Neuronal stem cell (in vitro differentiated cells): Measurements from ENCODE around the gene GLIPR1L2. TPM values are rescaled to one million over a fixed set of nuclear protein-coding genes. Genes with fewer than 3 reads are reported as not detected.
"Not testable (repeated sequence)": the region's sequence is repeated elsewhere in the genome, so short reads cannot be mapped to it uniquely, and the experiment has no call there.

Source experiments
- DNase-seq: peaks from one replicate; pipeline ENCODE4 v3.0.0-alpha.2; 2013; ENCODE audit warnings: low spot score
- H2AFZ ChIP-seq: one replicate; pipeline ENCODE4 v1.6.1; 2013; ENCODE audit warnings: mild to moderate bottlenecking, low read length, inconsistent platforms
- H2AK5ac ChIP-seq: 2 replicates; pipeline ENCODE4 v1.6.1; 2013; ENCODE audit warnings: low read depth, mild to moderate bottlenecking, inconsistent platforms, low read length, moderate library complexity, mixed read lengths
- H2BK120ac ChIP-seq: 2 replicates; pipeline ENCODE4 v1.6.1; 2013; ENCODE audit warnings: low read depth, mild to moderate bottlenecking, inconsistent platforms, low read length, moderate library complexity, mixed read lengths
- H2BK12ac ChIP-seq: one replicate; pipeline ENCODE4 v1.6.1; 2013; ENCODE audit warnings: low read length, inconsistent platforms
- H2BK15ac ChIP-seq: 2 replicates; pipeline ENCODE4 v1.6.1; 2013; ENCODE audit warnings: mild to moderate bottlenecking, low read length, inconsistent platforms, mixed read lengths
- H2BK5ac ChIP-seq: one replicate; pipeline ENCODE4 v1.6.1; 2013; ENCODE audit warnings: inconsistent platforms, mild to moderate bottlenecking, low read length, moderate library complexity
- H3K14ac ChIP-seq: one replicate; pipeline ENCODE4 v1.6.1; 2013; ENCODE audit warnings: low read length, inconsistent platforms
- H3K18ac ChIP-seq: 2 replicates; pipeline ENCODE4 v1.6.1; 2013; ENCODE audit warnings: low read length, inconsistent platforms
- H3K23ac ChIP-seq: 2 replicates; pipeline ENCODE4 v1.6.1; 2013; ENCODE audit warnings: low read depth, mild to moderate bottlenecking, mixed read lengths, low read length, inconsistent platforms; ENCODE audit not compliant: poor library complexity
- H3K27ac ChIP-seq: replicated peaks from 3 replicates; pipeline ENCODE4 v1.5.1; 2013; ENCODE audit warnings: low read length, inconsistent platforms
- H3K27me3 ChIP-seq, 3 experiments: 2 replicates each; pipeline ENCODE4 v1.6.1; 2013; ENCODE audit warnings: low read length in 3 of 3, mild to moderate bottlenecking in 2 of 3, inconsistent platforms in 1 of 3, low read depth in 1 of 3, mixed read lengths in 1 of 3, moderate library complexity in 1 of 3; ENCODE audit not compliant: control insufficient read depth in 3 of 3, insufficient read depth in 3 of 3
- H3K36me3 ChIP-seq, 2 donors: replicated peaks in 1 of 2; 2 replicates each; pipeline ENCODE4 v1.6.1; 2013; ENCODE audit warnings: low read length in 2 of 2; ENCODE audit not compliant: control insufficient read depth in 2 of 2, insufficient read depth in 2 of 2
- H3K4ac ChIP-seq: 2 replicates; pipeline ENCODE4 v1.6.1; 2013; ENCODE audit warnings: inconsistent platforms, mild to moderate bottlenecking, low read length, moderate library complexity
- H3K4me1 ChIP-seq, 2 donors: 1 replicate in 1 of 2; 2 replicates in 1 of 2; pipeline ENCODE4 v1.6.1; 2013; ENCODE audit warnings: low read length in 2 of 2, low read depth in 1 of 2; ENCODE audit not compliant: control insufficient read depth in 2 of 2, insufficient read depth in 1 of 2
- H3K4me2 ChIP-seq: one replicate; pipeline ENCODE4 v1.6.1; 2013; ENCODE audit warnings: mild to moderate bottlenecking, low read length, inconsistent platforms; ENCODE audit not compliant: insufficient read depth, poor library complexity, severe bottlenecking
- H3K4me3 ChIP-seq, 2 donors: 2 replicates each; pipeline ENCODE4 v1.5.1; 2013; ENCODE audit warnings: low read length in 2 of 2, mild to moderate bottlenecking in 2 of 2, inconsistent platforms in 1 of 2, moderate library complexity in 1 of 2
- H3K79me1 ChIP-seq: one replicate; pipeline ENCODE4 v1.6.1; 2013; ENCODE audit warnings: low read depth, mild to moderate bottlenecking, inconsistent platforms, low read length, moderate library complexity
- H3K9ac ChIP-seq: one replicate; pipeline ENCODE4 v1.6.1; 2013; ENCODE audit warnings: mild to moderate bottlenecking, low read depth, low read length, inconsistent platforms; ENCODE audit not compliant: poor library complexity
- H3K9me3 ChIP-seq, 2 donors: replicated peaks in 1 of 2; 2 replicates each; pipeline versions ENCODE3 to v1.6.1; 2013; ENCODE audit warnings: low read length in 2 of 2, mild to moderate bottlenecking in 2 of 2, inconsistent platforms in 1 of 2, low read depth in 1 of 2, mixed read lengths in 1 of 2, moderate library complexity in 1 of 2; ENCODE audit not compliant: control insufficient read depth in 2 of 2, insufficient read depth in 1 of 2
- H4K8ac ChIP-seq: one replicate; pipeline ENCODE4 v1.6.1; 2013; ENCODE audit warnings: low read depth, mild to moderate bottlenecking, inconsistent platforms, low read length, moderate library complexity
- H4K91ac ChIP-seq: one replicate; pipeline ENCODE4 v1.6.1; 2013; ENCODE audit warnings: low read length, low read depth, mild to moderate bottlenecking, inconsistent platforms; ENCODE audit not compliant: poor library complexity
- WGBS, 2 donors: extraction: QIAGEN DNeasy Blood & Tissue Kit; methylation state at CpG; one replicate each; pipeline ENCODE4 v1.1.7; 2013; ENCODE audit warnings: missing lambda C conversion rate in 2 of 2, mixed read lengths in 1 of 2; ENCODE audit not compliant: insufficient read length in 2 of 2, insufficient replicate concordance in 1 of 2; ENCODE audit errors: extremely low coverage in 2 of 2; 5-methylcytosine and 5-hydroxymethylcytosine counted together
- polyA plus RNA-seq, 2 experiments: library from polyadenylated mRNA; stranded (reverse); fragments of 200-250 nt; gene quantifications; one replicate each; pipeline ENCODE4 v1.2.3, GENCODE V29; 2013

The GLIPR1L2 gene
- 0.57 TPM for polyA plus RNA-seq (2013, experiment 1 of 2)
- polyA plus RNA-seq (2013, experiment 2 of 2), result 0.57 TPM

DNA sequence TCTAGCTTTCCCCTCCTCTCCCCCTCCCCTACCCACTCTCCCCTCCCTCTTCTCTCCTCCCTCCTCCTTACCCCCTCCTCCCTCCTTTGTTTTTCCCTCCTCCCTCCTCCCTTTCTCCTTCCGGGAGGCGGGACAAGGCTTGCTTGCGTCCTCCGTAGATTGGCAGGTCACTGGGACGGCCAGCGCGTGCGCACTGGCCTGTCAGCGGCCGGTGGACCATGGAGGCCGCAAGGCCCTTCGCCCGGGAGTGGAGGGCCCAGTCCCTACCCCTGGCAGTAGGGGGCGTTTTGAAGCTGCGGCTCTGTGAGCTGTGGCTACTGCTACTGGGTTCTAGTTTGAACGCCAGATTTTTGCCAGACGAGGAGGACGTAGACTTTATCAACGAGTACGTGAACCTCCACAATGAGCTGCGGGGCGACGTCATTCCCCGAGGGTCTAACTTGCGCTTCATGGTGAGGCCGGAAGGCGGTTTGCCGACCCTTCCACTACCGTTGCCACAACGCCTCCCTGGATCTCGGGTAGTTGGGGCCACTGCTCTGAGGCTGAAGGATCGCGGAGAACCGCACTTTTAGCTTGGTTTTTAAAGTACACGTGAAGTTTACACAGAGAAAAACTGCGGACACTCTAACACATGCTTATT lies at the start of gene GLIPR1L2:
TSS of gene GLIPR1L2 (plus strand) at position 191 of the 640 bp plus-strand sequence. CDS start at position 219, 28 bp downstream.
- Histone ChIP-seq H2AK5ac (no peak within 1 kb of the TSS), H3K14ac (no peak within 1 kb of the TSS), H2BK5ac (no peak within 1 kb of the TSS), H3K4me3 (peak within 1 kb of the TSS; percentile 49 to 81), H2BK12ac (no peak within 1 kb of the TSS), H3K9me3 (no peaks in the 10 kb centered on the region), H3K4me2 (peak within 1 kb of the TSS; percentile 53), H4K8ac (no peak within 1 kb of the TSS), H2BK120ac (no peak within 1 kb of the TSS), H3K4me1 (no peaks in the 10 kb centered on the region), H2BK15ac (no peak within 1 kb of the TSS), H3K27ac (peak within 1 kb of the TSS; percentile 59), H3K36me3 (no peaks in the 10 kb centered on the region), H3K4ac (no peak within 1 kb of the TSS), H3K23ac (no peak within 1 kb of the TSS), H3K27me3 (no peaks in the 10 kb centered on the region), H4K91ac (no peak within 1 kb of the TSS), H3K18ac (peak within 1 kb of the TSS; percentile 89), H3K9ac (peak within 1 kb of the TSS; percentile 92), H2AFZ (peak within 1 kb of the TSS; percentile 95), H3K79me1 (no peaks in the 10 kb centered on the region)
- peak; percentile 94 for DNase-seq
- WGBS, 2 donors, result no CpG with 5 or more reads among the region's 36 CpGs

DNA sequence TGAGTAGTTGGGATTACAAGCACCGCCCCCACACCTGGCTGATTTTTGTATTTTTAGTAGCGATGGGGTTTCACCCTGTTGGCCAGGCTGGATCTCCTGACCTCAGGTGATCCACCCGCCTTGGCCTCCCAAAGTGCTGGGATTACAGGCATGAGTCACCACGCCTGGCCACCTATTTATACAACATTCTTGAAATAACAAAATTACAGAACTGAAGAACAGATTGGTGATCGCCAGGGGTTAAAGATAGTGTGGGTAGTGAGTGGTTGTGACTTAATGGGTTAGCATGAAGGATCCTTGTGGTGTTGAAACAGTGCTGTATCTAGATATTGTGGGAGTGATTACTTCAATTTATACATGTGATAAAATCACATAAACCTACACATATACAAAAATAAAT lies 49.0 kb upstream of the GLIPR1L2 start:
- Histone ChIP-seq H2BK120ac (no peak overlapping the region), H3K9ac (no peak overlapping the region), H3K27me3 (no peaks in the 10 kb centered on the region), H2BK12ac (no peak overlapping the region), H3K79me1 (no peaks in the 10 kb centered on the region), H2BK5ac (no peak overlapping the region), H3K23ac (no peak overlapping the region), H3K14ac (no peak overlapping the region), H4K91ac (no peak overlapping the region), H3K4me2 (no peak overlapping the region), H3K9me3 (no peaks in the 10 kb centered on the region), H3K4me3 (no peak overlapping the region), H3K18ac (no peak overlapping the region), H2AK5ac (no peak overlapping the region), H2BK15ac (no peak overlapping the region), H3K36me3 (no peaks in the 10 kb centered on the region), H3K27ac (no peak overlapping the region), H3K4me1 (no peaks in the 10 kb centered on the region), H3K4ac (no peak overlapping the region), H2AFZ (no peak overlapping the region), H4K8ac (no peak overlapping the region)
- DNase-seq, result no peak
- WGBS, 2 donors, result no CpG with 5 or more reads among the region's 5 CpGs

DNA sequence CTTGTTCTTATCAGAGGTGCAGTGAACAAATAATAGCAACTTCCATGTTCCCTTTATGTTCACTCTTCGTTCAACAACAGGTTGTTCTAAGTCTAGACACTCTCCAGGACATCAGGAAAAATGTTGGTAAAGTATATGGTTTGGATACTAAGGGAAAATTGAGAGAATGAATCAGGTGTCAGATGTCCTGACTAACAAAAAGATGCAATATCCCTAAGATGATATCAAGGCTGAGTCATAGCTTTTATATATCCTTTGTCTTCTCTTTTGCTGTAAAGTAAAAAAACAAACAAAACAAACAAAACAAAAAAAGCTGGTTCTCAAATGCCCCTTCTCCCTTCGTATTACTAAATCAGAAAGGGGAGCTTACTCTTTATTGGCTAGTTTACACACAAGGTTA lies 45.4 kb upstream of the GLIPR1L2 start:
- no peak for DNase-seq
- no peak overlapping the region for H3K18ac ChIP-seq
- H3K4me3 ChIP-seq, result no peak overlapping the region
- H2BK12ac ChIP-seq, result no peak overlapping the region
- no peaks in the 10 kb centered on the region for H3K79me1 ChIP-seq
- no peak overlapping the region for H3K23ac ChIP-seq
- no peak overlapping the region for H2BK5ac ChIP-seq
- no peak overlapping the region for H2BK15ac ChIP-seq
- H2BK120ac ChIP-seq, result no peak overlapping the region
- H3K27ac ChIP-seq, result no peak overlapping the region
- H4K8ac ChIP-seq, result no peak overlapping the region
- no peak overlapping the region for H3K9ac ChIP-seq
- H4K91ac ChIP-seq, result no peak overlapping the region
- no peak overlapping the region for H2AFZ ChIP-seq
- H3K9me3 ChIP-seq, result no peaks in the 10 kb centered on the region
- H3K27me3 ChIP-seq, result no peaks in the 10 kb centered on the region
- WGBS, 2 donors, result no CpG with 5 or more reads among the region's 2 CpGs
- no peaks in the 10 kb centered on the region for H3K36me3 ChIP-seq
- no peak overlapping the region for H3K4ac ChIP-seq
- no peaks in the 10 kb centered on the region for H3K4me1 ChIP-seq
- H3K14ac ChIP-seq, result no peak overlapping the region
- no peak overlapping the region for H2AK5ac ChIP-seq
- no peak overlapping the region for H3K4me2 ChIP-seq

DNA sequence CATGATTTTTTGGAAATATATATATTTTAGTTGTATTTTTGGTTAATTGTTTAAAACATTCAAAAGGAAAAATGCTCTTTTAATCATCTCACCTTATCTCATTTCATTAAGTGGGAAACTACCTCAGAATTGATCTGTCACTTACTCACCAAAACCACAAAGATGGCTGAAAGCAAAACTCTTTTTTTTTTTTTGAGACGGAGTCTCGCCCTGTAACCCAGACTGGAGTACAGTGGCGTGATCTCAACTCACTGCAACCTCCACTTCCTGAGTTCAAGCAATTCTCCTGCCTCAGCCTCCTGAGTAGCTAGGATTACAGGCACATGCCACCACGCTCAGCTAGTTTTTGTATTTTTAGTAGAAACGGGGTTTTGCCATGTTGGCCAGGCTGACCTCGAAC lies 44.7 kb upstream of the GLIPR1L2 start:
- H3K4me1 ChIP-seq, DNase-seq, H3K27ac ChIP-seq, H3K27me3 ChIP-seq, H3K79me1 ChIP-seq, H3K23ac ChIP-seq, H3K36me3 ChIP-seq, H3K14ac ChIP-seq, H2BK120ac ChIP-seq, H4K8ac ChIP-seq, H2AFZ ChIP-seq, H2BK12ac ChIP-seq, H3K9me3 ChIP-seq, H3K4me2 ChIP-seq, H4K91ac ChIP-seq, H3K4ac ChIP-seq, H2BK5ac ChIP-seq, H3K9ac ChIP-seq, H2BK15ac ChIP-seq, H2AK5ac ChIP-seq, H3K18ac ChIP-seq, H3K4me3 ChIP-seq: not testable (repeated sequence)
- no CpG with 5 or more reads among the region's 6 CpGs for WGBS, 2 donors
